Right ventricle myocardium superior (tissue), 1 donor: Measurements from ENCODE around the gene NFIA. TPM values are rescaled to one million over a fixed set of nuclear protein-coding genes. Genes with fewer than 3 reads are reported as not detected.
A peak's percentile ranks its signal among the peaks of the same experiment; 100 is the strongest.

ENCODE experiments used
- ATAC-seq: fragments of 200-7000 bp; cut with Tn5 transposase; one replicate; pipeline ENCODE4 v1.9.1; 2020; ENCODE audit warnings: mild to moderate bottlenecking; ENCODE audit not compliant: poor library complexity
- DNase-seq: peaks from one replicate; pipeline ENCODE4 v3.0.0-alpha.2; 2020
- intact Hi-C: fragments of 100-400 bp; cut with DNase I; formaldehyde crosslinking; loops from one replicate; pipeline ENCODE4 v1.11.2; 2022
- total RNA-seq: library from RNA; stranded (reverse); fragmentation: NEBNext Ultra II Directional; extraction: Animal tissue kit (Norgen Biotek cat#: 25700); gene quantifications from one replicate; pipeline ENCODE4 v1.2.1, GENCODE V29; 2021
- donor health status: DM: no; HTN: yes; CAD: no; lungs with severe emphysema.

NFIA gene
- total RNA-seq, 1 donor from 2014 or later = 89.5 TPM

- intact Hi-C loops = no loop called here
- ATAC-seq (no peak), DNase-seq (no peak)
These were observed 78.2 kb downstream of the NFIA start for GRCh38 chr1:61160526-61160925.

GRCh38 chr1:61162520-61163258 is 80.3 kb downstream of the NFIA start:
- intact Hi-C loops = no loop called here
- DNase-seq (no peak), ATAC-seq (no peak)

- DNase-seq = no peak
- intact Hi-C loops = no loop called here
- ATAC-seq = no peak
These were observed 81.0 kb downstream of the NFIA start for GRCh38 chr1:61163355-61163754.

GRCh38 chr1:61165402-61165801 is 83.0 kb downstream of the NFIA start:
- DNase-seq = no peak
- intact Hi-C loops = no loop called here
- no peak for ATAC-seq

- DNase-seq (no peak), ATAC-seq (no peak)
- intact Hi-C loops = no loop called here
These were observed 84.9 kb downstream of the NFIA start for GRCh38 chr1:61167309-61167708.

GRCh38 chr1:61169045-61169444 is 86.7 kb downstream of the NFIA start:
- intact Hi-C loops = no loop called here
- no peak for DNase-seq
- no peak for ATAC-seq

GRCh38 chr1:61169634-61170033 is 87.3 kb downstream of the NFIA start:
- no peak for ATAC-seq
- intact Hi-C loops = loop anchor here (10.0 kb wide), 1 partner anchor 45 kb away; no protein-coding TSS in a partner anchor
- no peak for DNase-seq

GRCh38 chr1:61170328-61171238 is 88.2 kb downstream of the NFIA start:
- no peak for DNase-seq
- no peak for ATAC-seq
- intact Hi-C loops = loop anchor here (10.0 kb wide), 1 partner anchor 46 kb away; no protein-coding TSS in a partner anchor

GRCh38 chr1:61171346-61171745 is 89.0 kb downstream of the NFIA start:
- intact Hi-C loops = loop anchor here (10.0 kb wide), 1 partner anchor 47 kb away; no protein-coding TSS in a partner anchor
- ATAC-seq = no peak
- DNase-seq = no peak

- ATAC-seq (no peak), DNase-seq (no peak)
- intact Hi-C loops = loop anchor here (10.0 kb wide), 1 partner anchor 47 kb away; no protein-coding TSS in a partner anchor
These were observed 89.6 kb downstream of the NFIA start for GRCh38 chr1:61171974-61172373.

GRCh38 chr1:61173118-61173517 is 90.8 kb downstream of the NFIA start:
- DNase-seq (peak; percentile 69), ATAC-seq (peak; percentile 44)
- intact Hi-C loops = loop anchor here (10.0 kb wide), 1 partner anchor 48 kb away; no protein-coding TSS in a partner anchor

GRCh38 chr1:61174060-61174795 is 91.9 kb downstream of the NFIA start:
- ATAC-seq = peak; percentile 68
- intact Hi-C loops = loop anchor here (10.0 kb wide), 1 partner anchor 49 kb away; no protein-coding TSS in a partner anchor
- DNase-seq = no peak

- ATAC-seq (peak; percentile 41), DNase-seq (no peak)
- intact Hi-C loops = loop anchor here (10.0 kb wide), 1 partner anchor 51 kb away; no protein-coding TSS in a partner anchor
These were observed 93.6 kb downstream of the NFIA start for GRCh38 chr1:61175976-61176375.

GRCh38 chr1:61181067-61182038 is 99.0 kb downstream of the NFIA start:
- ATAC-seq (no peak), DNase-seq (no peak)
- intact Hi-C loops = loop anchor here (5.0 kb wide), 1 partner anchor 99 kb away; the partner anchor contains the start of gene NFIA

- intact Hi-C loops = loop anchor here (5.0 kb wide), 1 partner anchor 100 kb away; the partner anchor contains the start of gene NFIA
- ATAC-seq (peak; percentile 35), DNase-seq (no peak)
These were observed 99.7 kb downstream of the NFIA start for GRCh38 chr1:61182049-61182448.

GRCh38 chr1:61182480-61182879 is 100.1 kb downstream of the NFIA start:
- ATAC-seq = no peak
- no peak for DNase-seq
- intact Hi-C loops = loop anchor here (5.0 kb wide), 1 partner anchor 100 kb away; the partner anchor contains the start of gene NFIA

- ATAC-seq (peak; percentile 74), DNase-seq (peak; percentile 53)
- intact Hi-C loops = loop anchor here (5.0 kb wide), 1 partner anchor 101 kb away; the partner anchor contains the start of gene NFIA
These were observed 101.2 kb downstream of the NFIA start for GRCh38 chr1:61183471-61184039.
